Renal cortical epithelial cell (primary cell): ENCODE results near the gene SLC24A3. TPM values are rescaled to one million over a fixed set of nuclear protein-coding genes. Genes with fewer than 3 reads are reported as not detected.

ENCODE experiments used
- DNase-seq: peaks from one replicate; pipeline ENCODE4 v3.0.0-alpha.2; 2011; ENCODE audit warnings: low read depth
- total RNA-seq: library from RNA; depleted of rRNA; stranded (reverse); fragments of >200 nt; gene quantifications from 2 replicates; pipeline ENCODE4 v1.2.3, GENCODE V29; 2014

Gene SLC24A3
- total RNA-seq, 1 donor from 2014 or later = 0.10 TPM

GRCh38 chr20:19341348-19342053, 129.1 kb downstream of the SLC24A3 start:
- DNase-seq = no peak

- no peak for DNase-seq
Observed at GRCh38 chr20:19344341-19344740, 131.9 kb downstream of the SLC24A3 start.

- no peak for DNase-seq
Observed at GRCh38 chr20:19347943-19348456, 135.6 kb downstream of the SLC24A3 start.

- no peak for DNase-seq
Observed at GRCh38 chr20:19348582-19348981, 136.1 kb downstream of the SLC24A3 start.

GRCh38 chr20:19349879-19350278, 137.4 kb downstream of the SLC24A3 start:
- DNase-seq = no peak

- DNase-seq = no peak
Observed at GRCh38 chr20:19351542-19351941, 139.1 kb downstream of the SLC24A3 start.

GRCh38 chr20:19354950-19355349, 142.5 kb downstream of the SLC24A3 start:
- DNase-seq = no peak

- DNase-seq = no peak
Observed at GRCh38 chr20:19361790-19362189, 149.3 kb downstream of the SLC24A3 start.

- DNase-seq = no peak
Observed at GRCh38 chr20:19363476-19363875, 151.0 kb downstream of the SLC24A3 start.

- no peak for DNase-seq
Observed at GRCh38 chr20:19367591-19367990, 155.1 kb downstream of the SLC24A3 start.

- DNase-seq = no peak
Observed at GRCh38 chr20:19368351-19368750, 155.9 kb downstream of the SLC24A3 start.

GRCh38 chr20:19370076-19371075, 157.9 kb downstream of the SLC24A3 start:
- no peak for DNase-seq

- no peak for DNase-seq
Observed at GRCh38 chr20:19371112-19371511, 158.7 kb downstream of the SLC24A3 start.

- DNase-seq = no peak
Observed at GRCh38 chr20:19374216-19374615, 161.8 kb downstream of the SLC24A3 start.

GRCh38 chr20:19375395-19375794, 163.0 kb downstream of the SLC24A3 start:
- no peak for DNase-seq

GRCh38 chr20:19375801-19376200, 163.4 kb downstream of the SLC24A3 start:
- DNase-seq = no peak

- no peak for DNase-seq
Observed at GRCh38 chr20:19376451-19377229, 164.2 kb downstream of the SLC24A3 start.

- DNase-seq = no peak
Observed at GRCh38 chr20:19378058-19378457, 165.6 kb downstream of the SLC24A3 start.

- DNase-seq = no peak
Observed at GRCh38 chr20:19380211-19380610, 167.8 kb downstream of the SLC24A3 start.

- no peak for DNase-seq
Observed at GRCh38 chr20:19381947-19382346, 169.5 kb downstream of the SLC24A3 start.

GRCh38 chr20:19382386-19383340, 170.2 kb downstream of the SLC24A3 start:
- DNase-seq = no peak
